K562 (cell line): ENCODE measurements around the gene KCTD11. TPM values are rescaled to one million over a fixed set of nuclear protein-coding genes. Genes with fewer than 3 reads are reported as not detected.

Source experiments
- ATAC-seq: fragments of 200-7000 bp; cut with Tn5 transposase; 3 replicates; pipeline ENCODE4 v1.9.1; 2020; ENCODE audit warnings: moderate library complexity
- BruUV-seq: library from RNA; stranded (reverse); fragments of 400-500 nt; replicated peaks from 2 replicates; lab custom pipeline; 2021; lab: Mats Ljungman, UMichigan
- CTCF ChIA-PET: fragments of 300-600 bp; formaldehyde crosslinking; extraction: SDS; loops from one replicate; lab custom pipeline; 2021; ENCODE audit warnings: low intra/inter-chr PET ratio; lab: Yijun Ruan, JAX
- POLR2A ChIA-PET: fragments of 300-600, 350-650 bp; sonication (Branson Sonifier 250); formaldehyde crosslinking; extraction: SDS; loops from one replicate; lab custom pipeline; 2021; ENCODE audit warnings: antibody characterized with exemption, inconsistent platforms; lab: Yijun Ruan, JAX
- DNase-seq, 4 experiments: peaks; one replicate each; pipeline versions ENCODE4 v3.0.0 to v3.0.0-alpha.2; 2011 to 2018; ENCODE audit warnings: low spot score in 3 of 4, mixed read lengths in 3 of 4; ENCODE audit errors: extremely low read depth in 1 of 4
- FAIRE-seq: peaks from 2 replicates; lab custom pipeline; 2011; peaks lifted over from hg19 to GRCh38; lab: Jason Lieb, UNC
- H2AFZ ChIP-seq: 2 replicates; pipeline ENCODE4 v1.6.0; 2011; ENCODE audit warnings: low read depth, low read length, control low read depth, inconsistent platforms
- H3K27ac ChIP-seq: fragments of 200-600 bp; 3 replicates; pipeline ENCODE4 v1.8.0; 2011; ENCODE audit warnings: low read depth, mild to moderate bottlenecking, control low read depth, inconsistent platforms, low read length, moderate library complexity, mixed read lengths; ENCODE audit errors: extremely low read depth
- H3K27me3 ChIP-seq, 2 experiments: fragments of 300-600 bp in 1 of 2; 2 replicates in 1 of 2; 3 replicates in 1 of 2; pipeline versions ENCODE4 v1.6.0 to v1.8.0; 2011; ENCODE audit warnings: inconsistent platforms in 2 of 2, low read length in 2 of 2, mild to moderate bottlenecking in 1 of 2, mixed read lengths in 1 of 2, moderate library complexity in 1 of 2; ENCODE audit not compliant: control insufficient read depth in 2 of 2, insufficient read depth in 2 of 2
- H3K36me3 ChIP-seq: fragments of 300-600 bp; 3 replicates; pipeline ENCODE4 v1.8.0; 2011; ENCODE audit warnings: mild to moderate bottlenecking, low read length, inconsistent platforms; ENCODE audit not compliant: control insufficient read depth, insufficient read depth
- H3K4me1 ChIP-seq, 2 experiments: fragments of 200-600 bp in 1 of 2; replicated peaks in 1 of 2; 2 replicates in 1 of 2; 3 replicates in 1 of 2; pipeline versions ENCODE4 v1.5.1 to v1.8.0; 2011; ENCODE audit warnings: inconsistent platforms in 2 of 2, low read length in 2 of 2, mild to moderate bottlenecking in 1 of 2, mixed read lengths in 1 of 2, moderate library complexity in 1 of 2; ENCODE audit not compliant: control insufficient read depth in 2 of 2, insufficient read depth in 2 of 2
- H3K4me2 ChIP-seq: 2 replicates; pipeline ENCODE4 v1.6.1; 2011; ENCODE audit warnings: low read length, control low read depth, inconsistent platforms, mixed read lengths; ENCODE audit not compliant: insufficient read depth
- H3K4me3 ChIP-seq: fragments of 200-600 bp; sonication (generic), shearing (Covaris generic); 2 replicates; pipeline ENCODE4 v1.5.1; 2016; ENCODE audit warnings: control low read depth, inconsistent platforms
- H3K79me2 ChIP-seq: fragments of 200-600 bp; 3 replicates; pipeline ENCODE4 v1.8.0; 2011; ENCODE audit warnings: low read length, inconsistent platforms; ENCODE audit not compliant: control insufficient read depth, insufficient read depth
- H3K9ac ChIP-seq, 2 experiments: 2 replicates each; pipeline versions ENCODE4 v1.6.0 to v1.6.1; 2011; ENCODE audit warnings: low read depth in 2 of 2, low read length in 2 of 2, control low read depth in 1 of 2, inconsistent platforms in 1 of 2, mild to moderate bottlenecking in 1 of 2, mixed read lengths in 1 of 2; ENCODE audit not compliant: insufficient read depth in 1 of 2
- H3K9me1 ChIP-seq: one replicate; pipeline ENCODE4 v1.6.0; 2011; ENCODE audit warnings: inconsistent platforms, mild to moderate bottlenecking, low read length, moderate library complexity; ENCODE audit not compliant: control insufficient read depth, insufficient read depth
- H3K9me3 ChIP-seq: replicated peaks from 2 replicates; pipeline ENCODE4 v1.5.1; 2011; ENCODE audit warnings: low read depth, low read length, inconsistent platforms; ENCODE audit not compliant: control insufficient read depth, insufficient read depth
- H4K20me1 ChIP-seq: replicated peaks from 2 replicates; pipeline ENCODE4 v1.6.1; 2011; ENCODE audit warnings: low read length, inconsistent platforms, mixed read lengths; ENCODE audit not compliant: control insufficient read depth, insufficient read depth
- BDP1 ChIP-seq: IDR thresholded peaks from 3 replicates; pipeline ENCODE4 v1.6.1; 2011; ENCODE audit not compliant: insufficient read length, insufficient read depth
- ELF2 ChIP-seq: fragments of 250-450 bp; sonication (Bioruptor Pico); IDR thresholded peaks from 2 replicates; pipeline ENCODE4 v1.5.0; 2021; ENCODE audit warnings: mild to moderate bottlenecking
- FOS ChIP-seq: IDR thresholded peaks from 3 replicates; pipeline ENCODE4 v1.6.1; 2011; ENCODE audit not compliant: insufficient read length; ENCODE audit errors: extremely low read depth
- HDAC8 ChIP-seq: fragments of 450-650 bp; IDR thresholded peaks from 2 replicates; pipeline ENCODE4 v1.6.1; 2016; ENCODE audit warnings: mild to moderate bottlenecking, missing genetic modification characterization, moderate library complexity, missing compliant biosample characterization
- HMG20B ChIP-seq: fragments of 250-450 bp; sonication (Bioruptor Pico); IDR thresholded peaks from 2 replicates; pipeline ENCODE4 v1.5.0; 2021; ENCODE audit warnings: mild to moderate bottlenecking
- IFI16 ChIP-seq: fragments of 250-450 bp; sonication (Bioruptor Pico); IDR thresholded peaks from 2 replicates; pipeline ENCODE4 v2.1.2; 2022; ENCODE audit warnings: mild to moderate bottlenecking, inconsistent platforms
- KLF1 ChIP-seq: fragments of 450-650 bp; IDR thresholded peaks from 2 replicates; pipeline ENCODE4 v1.6.1; 2016; ENCODE audit warnings: missing genetic modification characterization, missing compliant biosample characterization
- MLLT1 ChIP-seq, 2 experiments: fragments of 450-650 bp; IDR thresholded peaks; 2 replicates each; pipeline ENCODE4 v1.6.1; 2016
- OTX1 ChIP-seq: fragments of 450-650 bp; formaldehyde crosslinking; IDR thresholded peaks from 2 replicates; pipeline ENCODE4 v1.4.0; 2022; ENCODE audit warnings: mild to moderate bottlenecking
- PYGO2 ChIP-seq: fragments of 450-650 bp; IDR thresholded peaks from 2 replicates; pipeline ENCODE4 v1.6.1; 2016; ENCODE audit warnings: mild to moderate bottlenecking, missing genetic modification characterization, moderate library complexity, missing compliant biosample characterization
- SNRNP70 ChIP-seq: fragments of 200-400 bp; formaldehyde crosslinking; optimal IDR thresholded peaks from 2 replicates; pipeline ENCODE3; 2017; ENCODE audit warnings: low read depth, low read length
- TAF7 ChIP-seq: fragments of 450-650 bp; IDR thresholded peaks from 2 replicates; pipeline ENCODE4 v1.6.1; 2016; ENCODE audit warnings: missing genetic modification characterization, missing compliant biosample characterization
- TCF3 ChIP-seq: sonication (generic); formaldehyde crosslinking; IDR thresholded peaks from 2 replicates; pipeline ENCODE4 v1.4.0; 2020; ENCODE audit warnings: mild to moderate bottlenecking, missing genetic modification reagents
- WHSC1 ChIP-seq: IDR thresholded peaks from one replicate; pipeline ENCODE4 v1.6.1; 2012; ENCODE audit warnings: low read length, control low read depth, inconsistent platforms
- ZC3H11A ChIP-seq: IDR thresholded peaks from 2 replicates; pipeline ENCODE4 v1.6.1; 2012; ENCODE audit warnings: low read depth, low read length, improper control_type of control experiment
- ZNF140 ChIP-seq: fragments of 250-450 bp; sonication (Bioruptor Pico); IDR thresholded peaks from 2 replicates; pipeline ENCODE4 v1.8.0; 2021; ENCODE audit warnings: moderate library complexity, mild to moderate bottlenecking, inconsistent platforms
- ZNF146 ChIP-seq: IDR thresholded peaks from one replicate; pipeline ENCODE4 v1.6.1; 2018; ENCODE audit warnings: missing compliant biosample characterization; ENCODE audit not compliant: unreplicated experiment
- ZNF277 ChIP-seq: fragments of 250-450 bp; sonication (Bioruptor Pico); IDR thresholded peaks from 2 replicates; pipeline ENCODE4 v1.8.0; 2022; ENCODE audit warnings: inconsistent platforms, mild to moderate bottlenecking, moderate library complexity, borderline replicate concordance
- WGBS: fragments of 100-300 bp; shearing (Covaris generic); methylation state at CpG from one replicate; pipeline ENCODE4 v1.1.6; 2016; ENCODE audit warnings: low coverage, mixed read lengths; ENCODE audit not compliant: insufficient coverage; ENCODE audit errors: missing lambda C conversion rate; 5-methylcytosine and 5-hydroxymethylcytosine counted together
- in situ Hi-C: fragments of 300-500 bp; cut with MboI; formaldehyde crosslinking; loops from 4 replicates; pipeline ENCODE4 v1.15.0; 2018; ENCODE audit warnings: inconsistent platforms, mixed read lengths
- intact Hi-C: fragments of 100-400 bp; cut with micrococcal nuclease; formaldehyde crosslinking; loops from 2 replicates; pipeline ENCODE4 v1.14.2; 2022
- polyA plus RNA-seq, 8 experiments: library from polyadenylated mRNA; depleted of rRNA in 4 of 8; stranded (reverse) in 5 of 8; unstranded in 3 of 8; fragments of >200 nt; fragmentation: Nextera tagmentation in 2 of 8; fragmentation: Illumina TruSeq in 1 of 8; extraction: Ambion mirVana in 2 of 8; extraction: Trizol in 1 of 8; gene quantifications; 2 replicates each; pipeline versions ENCODE4 v1.2.1 to v1.2.3, GENCODE V29; 2011 to 2014; ENCODE audit warnings: inconsistent platforms in 1 of 8, missing spikeins in 1 of 8
- total RNA-seq, 7 experiments: library from RNA; depleted of rRNA in 6 of 7; stranded (reverse); fragments of >200 nt in 6 of 7; fragmentation: Illumina TruSeq in 2 of 7; extraction: Trizol in 2 of 7; gene quantifications; 2 replicates each; pipeline versions ENCODE4 v1.2.1 to v1.2.3, GENCODE V29; 2011 to 2021; ENCODE audit warnings: low replicate concordance in 1 of 7
- TF ChIP-seq, protein P1 (sequence below): fragments of 250-450 bp; sonication (Bioruptor Pico); IDR thresholded peaks from 2 replicates; pipeline ENCODE4 v1.6.1; 2021; ENCODE audit warnings: mild to moderate bottlenecking
- TF ChIP-seq, protein P2 (sequence below): fragments of 250-450 bp; sonication (Bioruptor Pico); IDR thresholded peaks from 2 replicates; pipeline ENCODE4 v1.4.0; 2020; ENCODE audit warnings: mild to moderate bottlenecking, moderate library complexity

KCTD11 gene
- total and polyA plus RNA-seq, 9 of the 15 experiments (the other 6 are each of a cell fraction or from before 2014, with no cell fraction given), result 0.01 to 3.2 (median 2.5) TPM; not detected in 1

- TF ChIP-seq FOS (no peak), ZNF140 (CRISPR knock-in tag) (no peak), SNRNP70 (no peak), MLLT1 (IDR thresholded peaks at IDR 0.05) (no peak), ZNF146 (CRISPR knock-in tag) (no peak), TCF3 (no peak)
Measured at GRCh38 chr17:7357381-7357780, 5.4 kb downstream of the KCTD11 start (continued).

DNA sequence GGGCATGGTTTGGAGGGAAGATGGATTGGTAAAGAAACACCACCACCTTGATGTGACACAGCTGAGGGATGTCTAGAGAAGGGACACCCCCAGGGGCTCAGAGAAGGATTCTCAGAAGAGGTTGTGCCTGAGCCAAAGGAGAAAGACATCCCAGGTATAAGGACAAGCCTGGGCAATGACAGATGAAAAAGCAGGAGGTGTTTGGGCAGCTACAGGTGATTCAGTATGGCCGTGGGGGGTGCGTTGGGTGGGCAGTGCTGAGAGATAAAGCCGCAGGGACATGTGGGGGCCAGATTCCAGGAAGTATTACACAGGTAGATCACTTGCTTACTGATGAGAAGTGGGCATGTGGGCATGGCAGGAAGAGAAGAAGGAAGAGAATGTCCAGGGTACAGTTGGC lies 9.9 kb downstream of the KCTD11 start:
- H3K9ac ChIP-seq, result no peak overlapping the region
- no peaks in the 10 kb centered on the region for H3K36me3 ChIP-seq
- 0% methylated on average over 3 of the region's 3 CpGs for WGBS
- H3K4me2 ChIP-seq, result no peak overlapping the region
- ChIA-PET POLR2A (interaction anchor here (0.7 to 1.2 kb wide), 2 partner anchors 18 to 90 kb away, joined by 4 read pairs; no protein-coding TSS in a partner anchor), CTCF (no interaction called here)
- H2AFZ ChIP-seq, result no peak overlapping the region
- no peak for ATAC-seq
- DNase-seq, result no peak
- no peaks in the 10 kb centered on the region for H3K9me1 ChIP-seq
- no peak overlapping the region for H3K4me3 ChIP-seq
- no TSS peak for BruUV-seq
- in situ Hi-C loops, result no loop called here
- H3K4me1 ChIP-seq, result no peaks in the 10 kb centered on the region; a peak in 1 of 5 replicates
- intact Hi-C loops, result no loop called here
- FAIRE-seq, result no peak
- no peaks in the 10 kb centered on the region for H3K27me3 ChIP-seq
- no peaks in the 10 kb centered on the region for H3K9me3 ChIP-seq
- H4K20me1 ChIP-seq, result no peaks in the 10 kb centered on the region
- no peaks in the 10 kb centered on the region for H3K79me2 ChIP-seq
- no peak overlapping the region for H3K27ac ChIP-seq
- TF ChIP-seq KLF1 (tag) (no peak), TAF7 (tag) (no peak), HDAC8 (tag) (no peak), HMG20B (CRISPR knock-in tag) (no peak), WHSC1 (no peak), ELF2 (no peak), IFI16 (CRISPR knock-in tag) (no peak), PYGO2 (tag) (no peak), ZC3H11A (no peak), OTX1 (CRISPR knock-in tag) (no peak), ZNF277 (CRISPR knock-in tag) (no peak), BDP1 (no peak)
- TF ChIP-seq, protein P1, sequence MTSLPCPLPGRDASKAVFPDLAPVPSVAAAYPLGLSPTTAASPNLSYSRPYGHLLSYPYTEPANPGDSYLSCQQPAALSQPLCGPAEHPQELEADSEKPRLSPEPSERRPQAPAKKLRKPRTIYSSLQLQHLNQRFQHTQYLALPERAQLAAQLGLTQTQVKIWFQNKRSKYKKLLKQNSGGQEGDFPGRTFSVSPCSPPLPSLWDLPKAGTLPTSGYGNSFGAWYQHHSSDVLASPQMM (CRISPR knock-in tag), result no peak
- TF ChIP-seq, protein P2, sequence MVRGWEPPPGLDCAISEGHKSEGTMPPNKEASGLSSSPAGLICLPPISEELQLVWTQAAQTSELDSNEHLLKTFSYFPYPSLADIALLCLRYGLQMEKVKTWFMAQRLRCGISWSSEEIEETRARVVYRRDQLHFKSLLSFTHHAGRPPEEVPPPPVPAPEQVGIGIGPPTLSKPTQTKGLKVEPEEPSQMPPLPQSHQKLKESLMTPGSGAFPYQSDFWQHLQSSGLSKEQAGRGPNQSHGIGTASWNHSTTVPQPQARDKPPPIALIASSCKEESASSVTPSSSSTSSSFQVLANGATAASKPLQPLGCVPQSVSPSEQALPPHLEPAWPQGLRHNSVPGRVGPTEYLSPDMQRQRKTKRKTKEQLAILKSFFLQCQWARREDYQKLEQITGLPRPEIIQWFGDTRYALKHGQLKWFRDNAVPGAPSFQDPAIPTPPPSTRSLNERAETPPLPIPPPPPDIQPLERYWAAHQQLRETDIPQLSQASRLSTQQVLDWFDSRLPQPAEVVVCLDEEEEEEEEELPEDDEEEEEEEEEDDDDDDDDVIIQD (CRISPR knock-in tag), result no peak
